OCI-LY3 (cell line): Measurements from ENCODE around the gene HSPBP1.

ENCODE experiments used
- CTCF ChIP-seq: fragments of 200-600, 300-600 bp; sonication (generic); IDR thresholded peaks from 2 replicates; pipeline ENCODE4 v1.5.1; 2014; ENCODE audit warnings: antibody characterized with exemption, low read length, low read depth
- EZH2phosphoT487 ChIP-seq: fragments of 200-600 bp; shearing (Covaris generic); IDR thresholded peaks from 2 replicates; pipeline ENCODE4 v1.6.1; 2018; ENCODE audit warnings: antibody characterized with exemption, mixed run types, low read depth

- TF ChIP-seq CTCF, result no peak
- TF ChIP-seq EZH2phosphoT487, result no peak
These were observed 54.4 kb downstream of the HSPBP1 start for GRCh38 chr19:55225415-55225958.
